ENCODE measurements around the gene ROBO2.

GRCh38 chr3:77446084-77446483 is 406.2 kb downstream of the ROBO2 start:
- TF ChIP-seq CTCF (IDR thresholded peaks at IDR 0.05; ENCODE audit: poor library complexity) = no peak
- TF ChIP-seq EZH2phosphoT487 (IDR thresholded peaks at IDR 0.05; ENCODE audit: low read depth, severe bottlenecking, unreplicated experiment) = no peak

All from hepatocyte (in vitro differentiated cells).